Natural killer cell (primary cell): ENCODE data around the gene FAIM2. TPM values are rescaled to one million over a fixed set of nuclear protein-coding genes. Genes with fewer than 3 reads are reported as not detected.

ENCODE experiments used
- ATAC-seq, 3 donors: fragments of 150-1000 bp in 2 of 3; fragments of 200-7000 bp in 1 of 3; cut with Tn5 transposase; 1 replicate in 1 of 3; 2 replicates in 2 of 3; pipeline ENCODE4 v1.10.0; 2021; ENCODE audit warnings: mild to moderate bottlenecking in 2 of 3, moderate library complexity in 2 of 3
- DNase-seq, 2 donors: peaks; one replicate each; pipeline versions ENCODE4 v3.0.0 to v3.0.0-alpha.2; 2013 to 2021; ENCODE audit warnings: mixed read lengths in 1 of 2
- H3K27ac ChIP-seq: one replicate; pipeline ENCODE4 v1.5.1; 2013; ENCODE audit warnings: mild to moderate bottlenecking, low read length
- H3K27me3 ChIP-seq: one replicate; pipeline ENCODE4 v1.6.1; 2013; ENCODE audit warnings: low read length; ENCODE audit not compliant: control insufficient read depth, insufficient read depth
- H3K36me3 ChIP-seq: one replicate; pipeline ENCODE4 v1.6.1; 2013; ENCODE audit warnings: low read length; ENCODE audit not compliant: control insufficient read depth, insufficient read depth
- H3K4me1 ChIP-seq: one replicate; pipeline ENCODE4 v1.6.1; 2013; ENCODE audit warnings: low read length; ENCODE audit not compliant: control insufficient read depth, insufficient read depth
- H3K4me3 ChIP-seq: one replicate; pipeline ENCODE4 v1.5.1; 2013; ENCODE audit warnings: low read length
- H3K9me3 ChIP-seq: one replicate; pipeline ENCODE4 v1.6.1; 2013; ENCODE audit warnings: low read length; ENCODE audit not compliant: control insufficient read depth, insufficient read depth
- H3K27ac Mint-ChIP-seq, 2 donors: one replicate each; pipeline ENCODE4 v1.8.0; 2022; ENCODE audit warnings: mild to moderate bottlenecking in 2 of 2, mixed read lengths in 2 of 2, moderate library complexity in 1 of 2
- H3K27me3 Mint-ChIP-seq, 2 donors: one replicate each; pipeline ENCODE4 v1.8.0; 2022; ENCODE audit warnings: low read depth in 2 of 2, mixed read lengths in 2 of 2
- H3K36me3 Mint-ChIP-seq: one replicate; pipeline ENCODE4 v1.8.0; 2022; ENCODE audit warnings: mixed read lengths
- H3K4me1 Mint-ChIP-seq, 2 donors: one replicate each; pipeline ENCODE4 v1.8.0; 2022; ENCODE audit warnings: mixed read lengths in 2 of 2
- H3K4me3 Mint-ChIP-seq: one replicate; pipeline ENCODE4 v1.8.0; 2022; ENCODE audit warnings: mild to moderate bottlenecking, moderate library complexity, mixed read lengths
- H3K9me3 Mint-ChIP-seq, 2 donors: one replicate each; pipeline ENCODE4 v1.8.0; 2022; ENCODE audit warnings: mixed read lengths in 2 of 2
- CTCF ChIP-seq: fragments of 200-600 bp; IDR thresholded peaks from one replicate; pipeline ENCODE4 v1.8.0; 2022; ENCODE audit warnings: antibody characterized with exemption
- WGBS: methylation state at CpG from one replicate; pipeline ENCODE4 v1.1.7; 2013; ENCODE audit warnings: missing lambda C conversion rate; ENCODE audit not compliant: insufficient coverage; 5-methylcytosine and 5-hydroxymethylcytosine counted together
- intact Hi-C: fragments of 100-400 bp; cut with micrococcal nuclease; formaldehyde crosslinking; loops from one replicate; pipeline ENCODE4 v1.14.2; 2022
- total RNA-seq, 4 donors: library from RNA; stranded (reverse); fragments of 120-200 nt in 1 of 4; gene quantifications; one replicate each; pipeline versions ENCODE4 v1.2.3 to v1.2.4, GENCODE V29; 2013 to 2022

The FAIM2 gene
- total RNA-seq, 3 donors from 2014 or later (not counting 1 experiment from before 2014, with no cell fraction given): 0.09 to 0.57 TPM; not detected in 1

DNA sequence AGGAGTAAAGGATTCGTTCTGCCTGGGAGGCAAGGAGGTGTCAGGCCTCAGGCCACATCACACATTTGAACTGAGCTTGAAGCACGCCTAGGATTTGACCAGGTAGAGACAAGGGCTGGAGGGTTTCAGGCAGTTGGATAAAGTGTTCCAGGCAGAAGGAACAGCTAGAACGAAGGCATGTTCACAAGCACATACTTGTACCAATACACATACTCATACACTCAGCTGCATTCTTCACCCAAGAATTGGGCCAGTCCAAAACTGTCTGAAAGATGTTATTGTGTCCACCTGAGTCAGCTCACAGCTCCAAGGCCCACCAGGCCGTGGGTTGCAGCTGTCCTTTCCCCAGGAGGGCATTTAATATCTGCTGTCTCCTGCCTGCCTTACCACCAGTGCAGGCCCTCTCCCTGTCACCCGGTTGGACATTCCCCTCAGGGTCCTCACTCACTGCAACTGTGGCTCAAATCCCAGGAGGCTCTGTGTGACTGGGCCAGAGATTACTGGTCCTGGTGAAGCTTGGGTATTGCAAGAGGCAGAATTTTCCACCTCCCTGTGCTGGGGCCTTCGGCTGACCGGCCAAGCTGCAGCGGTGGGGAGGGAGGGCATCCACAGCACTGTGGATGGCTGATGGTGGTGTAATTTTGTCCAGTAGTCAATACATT, 34.1 kb upstream of the FAIM2 start:
- no peaks in the 10 kb centered on the region for H3K36me3 Mint-ChIP-seq

GRCh38 chr12:49936925-49937324, 33.2 kb upstream of the FAIM2 start:
- Histone ChIP-seq H3K9me3 (no peaks in the 10 kb centered on the region), H3K36me3 (no peaks in the 10 kb centered on the region), H3K27me3 (no peaks in the 10 kb centered on the region), H3K4me3 (no peak overlapping the region), H3K4me1 (no peaks in the 10 kb centered on the region), H3K27ac (no peak overlapping the region)
- WGBS: 88% methylated on average over 2 of the region's 3 CpGs
- no peak for TF ChIP-seq CTCF
- Mint-ChIP-seq H3K36me3 (no peaks in the 10 kb centered on the region), H3K27ac (no peak overlapping the region), H3K9me3 (no peaks in the 10 kb centered on the region), H3K4me3 (no peak overlapping the region), H3K27me3 (peaks cover 4 to 7% of the 10 kb centered on the region in 2 donors), H3K4me1 (no peaks in the 10 kb centered on the region)
- intact Hi-C loops: no loop called here
- ATAC-seq (no peak), DNase-seq (no peak)

More for the DNA sequence above, 34.1 kb upstream of the FAIM2 start:
- Histone ChIP-seq H3K4me1 (no peaks in the 10 kb centered on the region), H3K36me3 (no peaks in the 10 kb centered on the region), H3K27me3 (no peaks in the 10 kb centered on the region), H3K9me3 (no peaks in the 10 kb centered on the region), H3K4me3 (no peak overlapping the region), H3K27ac (no peak overlapping the region)
- WGBS: 73% methylated on average over 8 of the region's 8 CpGs
- no peak for DNase-seq
- Mint-ChIP-seq H3K4me1 (peaks cover 0 to 4% of the 10 kb centered on the region in 2 donors), H3K9me3 (no peaks in the 10 kb centered on the region), H3K27me3 (peaks cover 4 to 7% of the 10 kb centered on the region in 2 donors), H3K4me3 (no peak overlapping the region), H3K27ac (no peak overlapping the region)
- no peak for ATAC-seq
- no peak for TF ChIP-seq CTCF
- intact Hi-C loops: no loop called here

DNA sequence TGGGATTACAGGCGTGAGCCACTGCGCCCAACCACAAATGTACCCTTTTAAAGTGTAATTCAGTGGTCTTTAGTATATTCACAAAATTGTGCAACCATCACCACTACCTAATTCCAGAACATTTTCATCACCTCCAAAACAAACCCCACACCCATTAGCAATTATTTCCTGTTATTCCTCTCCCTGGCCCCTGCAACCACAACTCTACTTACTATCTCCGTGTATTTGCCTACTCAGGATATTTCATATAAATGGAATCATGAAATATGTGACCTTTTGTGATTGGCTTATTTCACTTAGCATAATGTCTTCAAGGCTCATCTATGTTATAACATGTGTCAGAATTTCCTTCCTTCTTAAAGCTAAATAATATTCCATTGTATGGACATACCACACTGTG, 30.8 kb upstream of the FAIM2 start:
- H3K9me3 ChIP-seq: no peaks in the 10 kb centered on the region
- no peak for ATAC-seq
- H3K27me3 Mint-ChIP-seq: peaks cover 7% of the 10 kb centered on the region in 2 donors
- no peak overlapping the region for H3K4me3 Mint-ChIP-seq
- no peak for TF ChIP-seq CTCF
- DNase-seq: no peak
- 100% methylated on average over 1 of the region's 3 CpGs for WGBS
- H3K36me3 ChIP-seq: no peaks in the 10 kb centered on the region
- no peaks in the 10 kb centered on the region for H3K4me1 ChIP-seq
- H3K9me3 Mint-ChIP-seq: no peaks in the 10 kb centered on the region
- H3K27me3 ChIP-seq: no peaks in the 10 kb centered on the region
- H3K27ac Mint-ChIP-seq: no peak overlapping the region
- no peak overlapping the region for H3K27ac ChIP-seq
- H3K4me1 Mint-ChIP-seq: no peaks in the 10 kb centered on the region
- H3K36me3 Mint-ChIP-seq: no peaks in the 10 kb centered on the region
- no peak overlapping the region for H3K4me3 ChIP-seq
- intact Hi-C loops: no loop called here

DNA sequence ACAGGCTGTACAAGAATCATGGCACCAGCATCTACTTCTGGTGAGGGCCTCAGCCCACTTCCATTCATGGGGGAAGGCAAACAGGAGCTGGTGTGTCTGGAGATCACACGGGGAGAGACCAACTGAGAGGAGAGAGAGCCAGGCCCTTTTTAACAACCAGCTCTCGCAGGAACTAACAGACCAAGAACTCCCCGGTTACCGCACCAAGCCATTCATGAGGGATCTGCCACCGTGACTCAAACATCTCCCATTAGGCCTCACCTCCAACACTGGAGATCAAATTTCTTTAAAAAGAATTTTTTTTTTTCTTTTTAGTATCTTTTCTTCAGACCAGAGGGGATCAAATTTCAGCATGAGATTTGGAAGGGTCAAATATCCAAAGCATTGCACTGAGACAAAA, 30.1 kb upstream of the FAIM2 start:
- H3K27ac Mint-ChIP-seq: no peak overlapping the region

More for the DNA sequence above, 30.1 kb upstream of the FAIM2 start:
- no peaks in the 10 kb centered on the region for H3K4me1 ChIP-seq
- ATAC-seq (no peak), DNase-seq (no peak)
- no peaks in the 10 kb centered on the region for H3K9me3 ChIP-seq
- H3K27me3 ChIP-seq: no peaks in the 10 kb centered on the region
- WGBS: 87% methylated on average over 5 of the region's 5 CpGs
- no peak for TF ChIP-seq CTCF
- Mint-ChIP-seq H3K9me3 (no peaks in the 10 kb centered on the region), H3K27me3 (peaks cover 7 to 10% of the 10 kb centered on the region in 2 donors), H3K36me3 (no peaks in the 10 kb centered on the region), H3K4me3 (no peak overlapping the region), H3K4me1 (no peaks in the 10 kb centered on the region)
- H3K27ac ChIP-seq: no peak overlapping the region
- intact Hi-C loops: no loop called here
- no peaks in the 10 kb centered on the region for H3K36me3 ChIP-seq
- H3K4me3 ChIP-seq: no peak overlapping the region
